Measurements from ENCODE around the gene PDE6G.
"Not testable (repeated sequence)": the region's sequence is repeated elsewhere in the genome, so short reads cannot be mapped to it uniquely, and the experiment has no call there.

The PDE6G gene

GRCh38 chr17:81686614-81687013, 30.3 kb upstream of the PDE6G start:
- no peak for DNase-seq

- DNase-seq, result no peak
These were observed 28.8 kb upstream of the PDE6G start for GRCh38 chr17:81685108-81685507.

GRCh38 chr17:81684442-81684911, 28.1 kb upstream of the PDE6G start:
- DNase-seq, result no peak

- peak; percentile 94 for DNase-seq
These were observed 27.5 kb upstream of the PDE6G start, which contains the start of the genes ARL16 and HGS for GRCh38 chr17:81683584-81684441. TSS of gene ARL16 (minus strand) at chr17:81683797. CDS start at chr17:81683753, 44 bp downstream. TSS of gene HGS (plus strand) at chr17:81684011. CDS start at chr17:81684067, 56 bp downstream.

- no peak for DNase-seq
These were observed 26.9 kb upstream of the PDE6G start for GRCh38 chr17:81683208-81683583.

GRCh38 chr17:81682565-81683207, 26.3 kb upstream of the PDE6G start:
- no peak for DNase-seq

- DNase-seq, result no peak
These were observed 25.3 kb upstream of the PDE6G start for GRCh38 chr17:81681672-81682071.

- no peak for DNase-seq
These were observed 23.8 kb upstream of the PDE6G start for GRCh38 chr17:81680150-81680549.

GRCh38 chr17:81676906-81677305, 20.6 kb upstream of the PDE6G start:
- no peak for DNase-seq

GRCh38 chr17:81675515-81676221, 19.3 kb upstream of the PDE6G start:
- not testable (repeated sequence) for DNase-seq

- no peak for DNase-seq
These were observed 17.4 kb upstream of the PDE6G start for GRCh38 chr17:81673561-81674258.

- DNase-seq, result no peak
These were observed 16.6 kb upstream of the PDE6G start for GRCh38 chr17:81672954-81673353.

GRCh38 chr17:81672504-81672903, 16.2 kb upstream of the PDE6G start:
- DNase-seq, result no peak

GRCh38 chr17:81667754-81668153, 11.4 kb upstream of the PDE6G start:
- DNase-seq, result peak; percentile 31

GRCh38 chr17:81666342-81667191, 10.2 kb upstream of the PDE6G start, which contains the start of the genes CCDC137 and OXLD1:
TSS of gene CCDC137 (plus strand) at chr17:81666737. CDS start at chr17:81666767, 30 bp downstream.
TSS of gene OXLD1 (minus strand) at chr17:81666605. CDS start at chr17:81666577, 28 bp downstream.
- DNase-seq, result peak; percentile 60

- no peak for DNase-seq
These were observed 9.7 kb upstream of the PDE6G start for GRCh38 chr17:81666092-81666341.

GRCh38 chr17:81665205-81666091, 9.1 kb upstream of the PDE6G start:
- DNase-seq, result no peak

GRCh38 chr17:81664051-81664470, 7.7 kb upstream of the PDE6G start:
- no peak for DNase-seq

- no peak for DNase-seq
These were observed 5.7 kb upstream of the PDE6G start for GRCh38 chr17:81662002-81662401.

- DNase-seq, result no peak
These were observed 4.1 kb upstream of the PDE6G start for GRCh38 chr17:81660441-81660840.

GRCh38 chr17:81659038-81659437, 2.7 kb upstream of the PDE6G start:
- no peak for DNase-seq

Data from SIG-M5 (cell line).